ENCODE measurements around the gene SNX21.

- TF ChIP-seq SUZ12 (IDR thresholded peaks at IDR 0.05; ENCODE audit: extremely low read depth, insufficient read depth, insufficient read length) (no peak), YY1 (IDR thresholded peaks at IDR 0.05; ENCODE audit: insufficient read depth, insufficient read length) (no peak)
Measured at GRCh38 chr20:45867819-45868176, 34.2 kb downstream of the SNX21 start.

Data from NT2/D1 (cell line).